HepG2 (cell line): Measurements from ENCODE around the gene PURB. TPM values are rescaled to one million over a fixed set of nuclear protein-coding genes. Genes with fewer than 3 reads are reported as not detected.
"Not testable (repeated sequence)": the region's sequence is repeated elsewhere in the genome, so short reads cannot be mapped to it uniquely, and the experiment has no call there.

ENCODE experiments used
- ATAC-seq: fragments of 200-7000 bp; cut with Tn5 transposase; 3 replicates; pipeline ENCODE4 v1.9.1; 2020; ENCODE audit warnings: mild to moderate bottlenecking, moderate library complexity
- BruUV-seq: library from RNA; stranded (reverse); fragments of 400-500 nt; replicated peaks from 2 replicates; lab custom pipeline; 2021; lab: Mats Ljungman, UMichigan
- CTCF ChIA-PET: fragments of 300-600 bp; formaldehyde crosslinking; extraction: SDS; loops from one replicate; lab custom pipeline; 2021; ENCODE audit warnings: low total read pairs, inconsistent platforms, low intra/inter-chr PET ratio; lab: Yijun Ruan, JAX
- POLR2A ChIA-PET: fragments of 350-600 bp; sonication (Branson Sonifier 250); formaldehyde crosslinking; loops from one replicate; lab custom pipeline; 2020; ENCODE audit warnings: antibody characterized with exemption, inconsistent platforms; lab: Yijun Ruan, JAX
- DNase-seq: peaks from one replicate; pipeline ENCODE4 v3.0.0-alpha.2; 2015; ENCODE audit warnings: low spot score
- FAIRE-seq: peaks from 3 replicates; lab custom pipeline; 2011; peaks lifted over from hg19 to GRCh38; lab: Jason Lieb, UNC
- H2AFZ ChIP-seq: one replicate; pipeline ENCODE4 v1.6.1; 2011; ENCODE audit warnings: low read length, inconsistent platforms
- H3K27ac ChIP-seq: fragments of 300-600 bp; 3 replicates; pipeline ENCODE4 v1.8.0; 2011; ENCODE audit warnings: mixed run types, mild to moderate bottlenecking, mixed read lengths, low read length, inconsistent platforms; ENCODE audit not compliant: insufficient read depth; ENCODE audit errors: extremely low read length
- H3K27me3 ChIP-seq, 2 experiments: fragments of 200-600 bp in 1 of 2; 2 replicates in 1 of 2; 3 replicates in 1 of 2; pipeline versions ENCODE4 v1.6.0 to v1.8.0; 2011; ENCODE audit warnings: low read length in 2 of 2, mild to moderate bottlenecking in 2 of 2, moderate library complexity in 2 of 2, inconsistent platforms in 1 of 2; ENCODE audit not compliant: insufficient read depth in 2 of 2, control insufficient read depth in 1 of 2
- H3K36me3 ChIP-seq, 2 experiments: fragments of 200-600 bp in 1 of 2; replicated peaks in 1 of 2; 2 replicates in 1 of 2; 3 replicates in 1 of 2; pipeline versions ENCODE4 v1.5.1 to v1.8.0; 2011; ENCODE audit warnings: low read length in 2 of 2, inconsistent platforms in 1 of 2; ENCODE audit not compliant: insufficient read depth in 2 of 2, control insufficient read depth in 1 of 2
- H3K4me1 ChIP-seq: 2 replicates; pipeline ENCODE4 v1.5.1; 2012; ENCODE audit warnings: low read length, inconsistent platforms; ENCODE audit not compliant: insufficient read depth
- H3K4me2 ChIP-seq: 2 replicates; pipeline ENCODE4 v1.6.0; 2011; ENCODE audit warnings: low read depth, low read length, inconsistent platforms
- H3K4me3 ChIP-seq, 3 experiments: fragments of 200-600 bp in 1 of 3; sonication (generic), shearing (Covaris generic) in 1 of 3; replicated peaks in 1 of 3; 2 replicates each; pipeline ENCODE4 v1.5.1; 2011 to 2016; ENCODE audit warnings: low read length in 3 of 3, inconsistent platforms in 2 of 3, low read depth in 2 of 3, mild to moderate bottlenecking in 2 of 3, control low read depth in 1 of 3, mixed read lengths in 1 of 3; ENCODE audit not compliant: insufficient read depth in 1 of 3
- H3K79me2 ChIP-seq: one replicate; pipeline ENCODE4 v1.6.1; 2011; ENCODE audit warnings: low read length, inconsistent platforms; ENCODE audit not compliant: insufficient read depth
- H3K9ac ChIP-seq: 2 replicates; pipeline ENCODE4 v1.6.0; 2011; ENCODE audit warnings: mild to moderate bottlenecking, low read depth, low read length, inconsistent platforms; ENCODE audit not compliant: insufficient read depth
- H3K9me3 ChIP-seq: 2 replicates; pipeline ENCODE4 v1.5.1; 2012; ENCODE audit warnings: mild to moderate bottlenecking, low read length
- H4K20me1 ChIP-seq: 2 replicates; pipeline ENCODE4 v1.6.0; 2011; ENCODE audit warnings: inconsistent platforms, mild to moderate bottlenecking, low read length, moderate library complexity; ENCODE audit not compliant: insufficient read depth
- CREB1 ChIP-seq, 2 experiments: fragments of 450-650 bp in 1 of 2; IDR thresholded peaks; 2 replicates each; pipeline ENCODE4 v1.6.1; 2016 to 2017; ENCODE audit warnings: control low read depth in 1 of 2, mild to moderate bottlenecking in 1 of 2, missing compliant biosample characterization in 1 of 2, missing genetic modification characterization in 1 of 2
- FOSL2 ChIP-seq: sonication (generic); formaldehyde crosslinking; IDR thresholded peaks from 2 replicates; pipeline ENCODE4 v1.4.0; 2020; ENCODE audit warnings: missing genetic modification reagents
- ZNF292 ChIP-seq: sonication (generic); formaldehyde crosslinking; IDR thresholded peaks from 2 replicates; pipeline ENCODE4 v1.8.1; 2022; ENCODE audit warnings: mild to moderate bottlenecking, low read depth, missing genetic modification reagents, borderline replicate concordance
- WGBS: methylation state at CpG from one replicate; pipeline ENCODE4 v1.1.6; 2017; ENCODE audit warnings: low lambda C conversion rate; 5-methylcytosine and 5-hydroxymethylcytosine counted together
- in situ Hi-C: cut with HindIII; loops from 2 replicates; pipeline ENCODE4 v1.10.0; 2017; ENCODE audit warnings: low pct_unique_long_range_greater_than_20kb; ENCODE audit not compliant: extremely low pct_ligation_motif_present
- intact Hi-C: fragments of 100-400 bp; cut with micrococcal nuclease; formaldehyde crosslinking; loops from one replicate; pipeline ENCODE4 v1.10.0; 2022; ENCODE audit not compliant: unreplicated experiment
- polyA plus RNA-seq, 8 experiments: library from polyadenylated mRNA; depleted of rRNA in 3 of 8; stranded (reverse) in 7 of 8; unstranded in 1 of 8; fragments of >200 nt; fragmentation: Illumina TruSeq in 4 of 8; extraction: Trizol in 4 of 8; gene quantifications; 2 replicates each; pipeline versions ENCODE4 v1.2.1 to v1.2.3, GENCODE V29; 2011 to 2016; ENCODE audit warnings: low read depth in 4 of 8, missing spikeins in 1 of 8, mixed read lengths in 1 of 8; ENCODE audit not compliant: insufficient read depth in 1 of 8
- total RNA-seq, 5 experiments: library from RNA; depleted of rRNA; stranded (reverse); fragments of >200 nt; fragmentation: Illumina TruSeq; extraction: Trizol; gene quantifications; 2 replicates each; pipeline ENCODE4 v1.2.3, GENCODE V29; 2016; ENCODE audit warnings: low read depth in 1 of 5

PURB gene
- total and polyA plus RNA-seq, 2 of the 13 experiments (the other 11 are each of a cell fraction or from before 2014, with no cell fraction given), result 2.3 to 4.3 TPM

- BruUV-seq, result not testable (repeated sequence)
Measured at GRCh38 chr7:44870336-44870735, 15.0 kb downstream of the PURB start.

DNA sequence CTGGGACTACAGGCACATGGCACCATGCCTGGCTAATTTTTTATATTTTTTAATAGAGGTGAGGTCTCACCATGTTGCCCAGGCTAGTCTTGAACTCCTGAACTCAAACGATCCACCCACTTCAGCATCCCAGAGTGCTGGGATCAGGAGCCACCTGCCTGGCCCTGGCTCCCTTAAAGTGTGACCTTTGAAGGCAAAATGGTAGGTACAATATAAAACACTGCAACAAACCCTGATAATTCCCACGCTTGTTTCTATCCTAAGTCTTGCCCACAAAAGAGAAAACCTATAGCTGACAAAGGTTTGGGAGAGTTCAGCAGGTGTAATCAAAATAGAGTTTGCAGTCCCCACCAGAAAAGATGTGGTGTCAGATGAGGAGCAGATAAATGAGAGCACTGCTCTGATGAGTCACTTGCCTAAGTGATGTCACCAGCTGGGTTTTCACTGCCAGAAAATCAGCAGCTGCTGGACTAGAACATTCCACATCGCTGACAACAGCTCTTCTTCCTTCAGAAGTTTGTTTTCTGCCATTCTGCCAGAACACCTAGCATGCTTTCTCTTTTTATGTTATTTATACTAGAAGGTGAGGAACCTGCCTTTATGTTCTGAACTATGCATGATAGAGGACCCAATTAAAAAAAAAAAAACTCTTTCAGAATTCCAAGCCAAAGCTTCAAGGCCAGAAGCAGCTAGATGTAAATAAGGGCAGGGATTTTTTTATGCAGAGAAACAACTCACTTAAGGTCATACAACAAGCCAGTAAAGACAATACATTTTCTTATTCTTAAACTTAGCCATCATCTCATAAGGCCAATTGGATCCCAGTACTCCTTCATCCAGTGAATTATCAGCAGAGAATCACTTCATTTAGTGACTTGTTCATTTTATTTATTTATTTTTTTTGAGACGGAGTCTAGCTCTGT lies 18.0 kb downstream of the PURB start:
- 20% methylated on average over 4 of the region's 4 CpGs for WGBS
- no peak overlapping the region for H3K4me2 ChIP-seq
- peak; percentile 32 for DNase-seq
- no peaks in the 10 kb centered on the region for H3K9me3 ChIP-seq
- H3K4me3 ChIP-seq, result no peak overlapping the region
- intact Hi-C loops, result no loop called here
- no peaks in the 10 kb centered on the region for H3K36me3 ChIP-seq
- in situ Hi-C loops, result no loop called here
- no peak for ATAC-seq
- H3K27me3 ChIP-seq, result no peaks in the 10 kb centered on the region
- ChIA-PET POLR2A (interaction anchor here (0.7 to 1.2 kb wide), 2 partner anchors 18 to 20 kb away, joined by 3 to 4 read pairs; partner anchors contain the start of genes H2AZ2 and PURB), CTCF (no interaction called here)
- no peak for FAIRE-seq
- H2AFZ ChIP-seq, result no peak overlapping the region
- H4K20me1 ChIP-seq, result no peaks in the 10 kb centered on the region
- H3K79me2 ChIP-seq, result no peaks in the 10 kb centered on the region
- BruUV-seq, result no TSS peak
- no peak overlapping the region for H3K27ac ChIP-seq
- peak; percentile 68 for TF ChIP-seq CREB1 (IDR thresholded peaks at IDR 0.05)
- TF ChIP-seq CREB1 (CRISPR knock-in tag; IDR thresholded peaks at IDR 0.05), result no peak
- no peak for TF ChIP-seq ZNF292 (CRISPR knock-in tag)
- peak; percentile 73 for TF ChIP-seq FOSL2 (CRISPR knock-in tag)
- no peak overlapping the region for H3K9ac ChIP-seq
- H3K4me1 ChIP-seq, result no peaks in the 10 kb centered on the region

More at GRCh38 chr7:44870336-44870735, 15.0 kb downstream of the PURB start:
- H3K9me3 ChIP-seq, FAIRE-seq, H3K4me1 ChIP-seq, in situ Hi-C loops, H2AFZ ChIP-seq, DNase-seq, H3K9ac ChIP-seq, H3K27me3 ChIP-seq, H4K20me1 ChIP-seq, intact Hi-C loops, H3K4me3 ChIP-seq, H3K27ac ChIP-seq, H3K36me3 ChIP-seq, H3K79me2 ChIP-seq, POLR2A ChIA-PET, CTCF ChIA-PET, H3K4me2 ChIP-seq, ATAC-seq: not testable (repeated sequence)
- WGBS, result 2% methylated on average over 3 of the region's 3 CpGs
